Measurements from ENCODE around the gene CSNK2A1.
A peak's percentile ranks its signal among the peaks of the same experiment; 100 is the strongest.

The CSNK2A1 gene

GRCh38 chr20:432677-433299 is 110.8 kb downstream of the CSNK2A1 start:
- TF ChIP-seq CTCF (IDR thresholded peaks at IDR 0.05; ENCODE audit: low read depth, low read length), result no peak
- no peak overlapping the region for H3K4me3 ChIP-seq (ENCODE audit: low read depth, low read length)

GRCh38 chr20:432208-432607 is 111.4 kb downstream of the CSNK2A1 start:
- no peak overlapping the region for H3K4me3 ChIP-seq (ENCODE audit: low read depth, low read length)
- TF ChIP-seq CTCF (IDR thresholded peaks at IDR 0.05; ENCODE audit: low read depth, low read length), result no peak

- no peak overlapping the region for H3K4me3 ChIP-seq (ENCODE audit: low read depth, low read length)
- peak; percentile 61 for TF ChIP-seq CTCF (IDR thresholded peaks at IDR 0.05; ENCODE audit: low read depth, low read length)
These were observed 112.3 kb downstream of the CSNK2A1 start for GRCh38 chr20:431012-431904.

GRCh38 chr20:430091-430999 is 113.2 kb downstream of the CSNK2A1 start:
- TF ChIP-seq CTCF (IDR thresholded peaks at IDR 0.05; ENCODE audit: low read depth, low read length), result no peak
- no peak overlapping the region for H3K4me3 ChIP-seq (ENCODE audit: low read depth, low read length)

DNA sequence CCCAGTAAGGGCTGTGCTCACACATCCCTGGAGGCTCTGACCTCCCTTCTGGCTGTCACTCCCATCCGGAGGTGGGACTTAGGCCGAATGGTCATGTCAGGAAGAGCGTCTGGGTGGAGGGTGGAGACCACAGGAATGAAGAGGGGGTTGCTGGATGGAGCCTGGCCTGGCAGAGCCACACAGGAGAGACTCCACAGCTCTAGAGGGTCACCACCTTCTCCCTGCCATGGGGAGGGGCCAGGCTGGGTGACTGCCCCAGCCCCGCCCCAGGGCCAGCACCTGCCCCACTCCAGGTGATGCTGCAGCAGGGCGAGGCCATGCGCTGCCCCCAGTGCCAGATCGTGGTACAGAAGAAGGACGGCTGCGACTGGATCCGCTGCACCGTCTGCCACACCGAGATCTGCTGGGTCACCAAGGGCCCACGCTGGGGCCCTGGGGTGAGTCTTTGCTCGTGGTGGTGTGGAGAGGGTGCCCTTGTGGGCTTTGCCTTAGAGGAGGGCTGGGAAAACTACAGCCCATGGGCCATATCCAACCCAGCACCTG is 114.9 kb downstream of the CSNK2A1 start:
- no peak for TF ChIP-seq CTCF (IDR thresholded peaks at IDR 0.05; ENCODE audit: low read depth, low read length)

GRCh38 chr20:427849-428657 is 115.5 kb downstream of the CSNK2A1 start:
- TF ChIP-seq CTCF (IDR thresholded peaks at IDR 0.05; ENCODE audit: low read depth, low read length), result no peak
- no peak overlapping the region for H3K4me3 ChIP-seq (ENCODE audit: low read depth, low read length)

More for the DNA sequence above, 114.9 kb downstream of the CSNK2A1 start:
- no peak overlapping the region for H3K4me3 ChIP-seq (ENCODE audit: low read depth, low read length)

Measured in WI38 (cell line).